Esophagus muscularis mucosa (tissue), 4 donors: ENCODE measurements around the gene KCNJ13.

ENCODE experiments used
- EP300 ChIP-seq: sonication (generic); formaldehyde crosslinking; IDR thresholded peaks from one replicate; pipeline ENCODE4 v1.6.1; 2017; ENCODE audit warnings: antibody characterized with exemption
- POLR2A ChIP-seq: fragments of 450-650 bp; IDR thresholded peaks from one replicate; pipeline ENCODE4 v1.6.1; 2017; ENCODE audit warnings: antibody characterized with exemption, moderate library complexity, mild to moderate bottlenecking, low read depth
- TF ChIP-seq, protein P1 (sequence below), 3 experiments: fragments of 200-600 bp in 2 of 3; fragments of 450-650 bp in 1 of 3; sonication (generic) in 2 of 3; IDR thresholded peaks; one replicate each; pipeline ENCODE4 v1.5.1; 2017 to 2019; ENCODE audit warnings: antibody characterized with exemption in 3 of 3, mild to moderate bottlenecking in 2 of 3, moderate library complexity in 1 of 3

DNA sequence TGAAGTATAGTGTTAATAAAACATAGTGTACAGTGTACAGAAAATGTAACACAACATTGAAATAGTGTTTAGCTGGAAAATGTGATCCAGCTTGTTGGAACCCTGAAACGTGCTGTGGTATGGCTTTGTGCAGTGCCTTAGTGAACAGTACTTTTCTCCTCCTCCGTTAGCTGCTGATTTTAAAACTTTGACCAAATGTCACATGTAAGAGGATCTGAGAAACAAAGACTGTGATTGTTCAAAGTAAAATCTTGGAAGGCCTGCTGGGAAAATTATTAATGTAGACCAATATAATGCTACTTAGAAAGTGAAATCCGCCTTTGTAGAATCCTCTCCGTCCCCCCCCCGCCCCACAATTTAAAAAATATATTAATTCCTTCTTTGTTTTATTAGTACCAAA is 911 bp upstream of the KCNJ13 start:
- TF ChIP-seq EP300: no peak
- TF ChIP-seq, protein P1, sequence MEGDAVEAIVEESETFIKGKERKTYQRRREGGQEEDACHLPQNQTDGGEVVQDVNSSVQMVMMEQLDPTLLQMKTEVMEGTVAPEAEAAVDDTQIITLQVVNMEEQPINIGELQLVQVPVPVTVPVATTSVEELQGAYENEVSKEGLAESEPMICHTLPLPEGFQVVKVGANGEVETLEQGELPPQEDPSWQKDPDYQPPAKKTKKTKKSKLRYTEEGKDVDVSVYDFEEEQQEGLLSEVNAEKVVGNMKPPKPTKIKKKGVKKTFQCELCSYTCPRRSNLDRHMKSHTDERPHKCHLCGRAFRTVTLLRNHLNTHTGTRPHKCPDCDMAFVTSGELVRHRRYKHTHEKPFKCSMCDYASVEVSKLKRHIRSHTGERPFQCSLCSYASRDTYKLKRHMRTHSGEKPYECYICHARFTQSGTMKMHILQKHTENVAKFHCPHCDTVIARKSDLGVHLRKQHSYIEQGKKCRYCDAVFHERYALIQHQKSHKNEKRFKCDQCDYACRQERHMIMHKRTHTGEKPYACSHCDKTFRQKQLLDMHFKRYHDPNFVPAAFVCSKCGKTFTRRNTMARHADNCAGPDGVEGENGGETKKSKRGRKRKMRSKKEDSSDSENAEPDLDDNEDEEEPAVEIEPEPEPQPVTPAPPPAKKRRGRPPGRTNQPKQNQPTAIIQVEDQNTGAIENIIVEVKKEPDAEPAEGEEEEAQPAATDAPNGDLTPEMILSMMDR (IDR thresholded peaks at IDR 0.05): no peak
- no peak for TF ChIP-seq POLR2A
